ENCODE data around the gene ITK. TPM values are rescaled to one million over a fixed set of nuclear protein-coding genes. Genes with fewer than 3 reads are reported as not detected.

ITK gene
- total RNA-seq, 1 donor from 2014 or later, result not detected

DNA sequence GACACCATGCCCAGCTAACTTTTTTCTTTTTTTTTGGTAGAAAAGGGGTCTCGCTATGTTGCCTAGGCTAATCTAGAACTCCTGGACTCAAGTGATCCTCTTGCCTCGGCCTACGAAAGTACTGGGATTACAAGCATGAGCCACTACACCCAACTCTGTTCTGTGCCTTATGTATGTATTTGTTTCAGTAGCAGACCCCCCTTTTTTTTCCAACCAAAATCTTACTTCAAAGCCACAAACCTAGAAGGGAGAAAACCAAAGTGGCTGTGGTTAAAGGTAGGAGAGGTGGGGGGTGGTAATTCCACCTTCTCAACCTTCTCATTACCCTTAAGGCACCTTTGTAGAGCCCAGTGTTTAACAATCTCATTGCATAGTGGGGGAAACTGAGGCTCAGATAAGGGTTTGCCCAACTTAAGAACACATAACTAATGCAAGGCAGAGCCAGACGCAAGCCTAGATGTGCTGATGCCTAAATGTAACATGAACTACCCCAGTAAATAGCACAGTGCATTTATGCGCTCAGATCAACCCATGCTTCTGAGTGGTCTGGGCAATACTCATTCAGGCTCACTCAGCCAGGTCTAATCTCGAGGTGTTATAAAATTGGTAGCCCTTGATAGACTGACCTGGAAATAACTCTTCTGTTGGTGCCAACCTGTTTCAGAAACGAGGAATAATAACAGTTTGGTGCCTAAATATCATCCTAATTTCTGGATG lies 33.0 kb downstream of the ITK start:
- H3K27ac ChIP-seq, result no peak overlapping the region
- no peaks in the 10 kb centered on the region for H3K9me3 ChIP-seq (ENCODE audit: low read depth)
- H3K27me3 ChIP-seq, result no peaks in the 10 kb centered on the region
- H3F3A ChIP-seq (ENCODE audit: low read depth), result no peaks in the 10 kb centered on the region
- H3K36me3 ChIP-seq, result no peaks in the 10 kb centered on the region
- no peak overlapping the region for H3K4me3 ChIP-seq
- H2AFZ ChIP-seq (replicated peaks), result no peak overlapping the region
- Mint-ChIP-seq H3K27ac (no peak overlapping the region), H3K4me3 (no peak overlapping the region), H3K36me3 (no peaks in the 10 kb centered on the region), H3K9me3 (no peaks in the 10 kb centered on the region), H3K27me3 (ENCODE audit: insufficient read depth, low read depth) (peaks cover 3% of the 10 kb centered on the region), H3K4me1 (peaks cover 8% of the 10 kb centered on the region)
- no peaks in the 10 kb centered on the region for H3K79me2 ChIP-seq (ENCODE audit: low read depth)
- no peak overlapping the region for H3K4me2 ChIP-seq
- no peak for DNase-seq (ENCODE audit: low spot score)
- no peaks in the 10 kb centered on the region for H3K4me1 ChIP-seq
- no peak overlapping the region for H3K9ac ChIP-seq
- no peaks in the 10 kb centered on the region for H4K20me1 ChIP-seq (ENCODE audit: low read depth)
- TF ChIP-seq EZH2phosphoT487 (IDR thresholded peaks at IDR 0.05) (no peak), EZH2 (IDR thresholded peaks at IDR 0.05) (no peak)
- TF ChIP-seq, protein P1, sequence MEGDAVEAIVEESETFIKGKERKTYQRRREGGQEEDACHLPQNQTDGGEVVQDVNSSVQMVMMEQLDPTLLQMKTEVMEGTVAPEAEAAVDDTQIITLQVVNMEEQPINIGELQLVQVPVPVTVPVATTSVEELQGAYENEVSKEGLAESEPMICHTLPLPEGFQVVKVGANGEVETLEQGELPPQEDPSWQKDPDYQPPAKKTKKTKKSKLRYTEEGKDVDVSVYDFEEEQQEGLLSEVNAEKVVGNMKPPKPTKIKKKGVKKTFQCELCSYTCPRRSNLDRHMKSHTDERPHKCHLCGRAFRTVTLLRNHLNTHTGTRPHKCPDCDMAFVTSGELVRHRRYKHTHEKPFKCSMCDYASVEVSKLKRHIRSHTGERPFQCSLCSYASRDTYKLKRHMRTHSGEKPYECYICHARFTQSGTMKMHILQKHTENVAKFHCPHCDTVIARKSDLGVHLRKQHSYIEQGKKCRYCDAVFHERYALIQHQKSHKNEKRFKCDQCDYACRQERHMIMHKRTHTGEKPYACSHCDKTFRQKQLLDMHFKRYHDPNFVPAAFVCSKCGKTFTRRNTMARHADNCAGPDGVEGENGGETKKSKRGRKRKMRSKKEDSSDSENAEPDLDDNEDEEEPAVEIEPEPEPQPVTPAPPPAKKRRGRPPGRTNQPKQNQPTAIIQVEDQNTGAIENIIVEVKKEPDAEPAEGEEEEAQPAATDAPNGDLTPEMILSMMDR (IDR thresholded peaks at IDR 0.05), result no peak

DNA sequence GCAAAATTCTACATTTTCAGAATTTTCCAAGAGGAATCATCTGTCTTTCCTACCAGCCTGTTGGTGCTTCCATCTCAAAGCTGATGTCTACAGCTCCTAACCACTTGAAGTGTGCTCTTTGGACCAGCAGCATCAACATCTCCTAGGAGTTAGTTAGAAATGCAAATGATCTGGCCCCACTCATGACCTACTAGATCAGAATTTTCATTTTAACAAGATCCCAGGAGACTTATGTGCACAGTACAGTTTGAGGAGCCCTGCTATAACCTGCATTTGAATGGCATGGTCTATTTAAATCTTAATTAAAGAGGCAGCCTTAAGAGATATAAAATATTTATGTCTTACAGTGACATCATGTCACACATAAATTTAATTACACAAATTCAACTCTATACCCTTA lies 33.8 kb downstream of the ITK start:
- Histone ChIP-seq H3K27me3 (no peaks in the 10 kb centered on the region), H3F3A (ENCODE audit: low read depth) (no peaks in the 10 kb centered on the region), H3K4me3 (no peak overlapping the region), H4K20me1 (ENCODE audit: low read depth) (no peaks in the 10 kb centered on the region), H3K79me2 (ENCODE audit: low read depth) (no peaks in the 10 kb centered on the region), H3K4me1 (no peaks in the 10 kb centered on the region), H3K9me3 (ENCODE audit: low read depth) (no peaks in the 10 kb centered on the region), H3K27ac (no peak overlapping the region), H3K36me3 (no peaks in the 10 kb centered on the region), H2AFZ (replicated peaks) (no peak overlapping the region), H3K9ac (no peak overlapping the region), H3K4me2 (no peak overlapping the region)
- H3K36me3 Mint-ChIP-seq, result no peaks in the 10 kb centered on the region
- no peaks in the 10 kb centered on the region for H3K9me3 Mint-ChIP-seq
- peaks cover 3% of the 10 kb centered on the region for H3K27me3 Mint-ChIP-seq (ENCODE audit: insufficient read depth, low read depth)
- DNase-seq (ENCODE audit: low spot score), result no peak
- H3K4me1 Mint-ChIP-seq, result peaks cover 8% of the 10 kb centered on the region
- no peak overlapping the region for H3K27ac Mint-ChIP-seq
- H3K4me3 Mint-ChIP-seq, result no peak overlapping the region
- TF ChIP-seq EZH2 (IDR thresholded peaks at IDR 0.05), result no peak
- TF ChIP-seq EZH2phosphoT487 (IDR thresholded peaks at IDR 0.05), result no peak
- TF ChIP-seq, protein P1 (IDR thresholded peaks at IDR 0.05), result no peak

DNA sequence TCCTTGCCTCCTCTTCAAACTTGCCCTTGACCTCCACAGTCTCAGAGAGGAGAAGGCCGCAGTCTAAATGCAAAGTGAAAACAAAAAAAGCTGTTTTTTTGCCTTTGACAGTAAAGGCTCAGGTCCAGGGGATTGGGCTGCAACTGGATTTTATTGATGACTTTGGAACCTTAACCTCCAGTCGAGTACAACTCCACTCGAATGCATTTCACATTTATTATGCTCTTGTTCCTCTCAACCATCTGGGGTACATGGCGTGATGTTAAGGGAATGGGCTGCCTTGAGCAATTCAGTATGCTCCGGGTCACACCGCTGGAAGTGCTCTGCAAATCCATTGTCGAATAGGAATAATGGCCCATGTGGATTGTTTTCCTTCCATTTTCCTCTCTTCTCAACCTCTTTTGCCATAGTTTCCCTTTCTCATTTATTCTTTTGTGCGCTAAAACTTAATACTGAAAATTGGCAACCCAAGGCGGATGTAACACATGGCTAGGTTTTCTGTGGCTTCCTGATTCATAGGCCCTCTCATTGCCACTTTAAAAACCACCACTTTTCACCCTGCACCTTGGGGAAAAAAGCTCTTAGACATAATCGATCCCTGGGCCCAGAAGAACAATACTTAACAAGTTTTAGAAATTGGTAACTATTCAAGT lies 34.3 kb downstream of the ITK start:
- no peak overlapping the region for H3K9ac ChIP-seq
- H3F3A ChIP-seq (ENCODE audit: low read depth), result no peaks in the 10 kb centered on the region
- Mint-ChIP-seq H3K4me1 (peaks cover 8% of the 10 kb centered on the region), H3K9me3 (no peaks in the 10 kb centered on the region), H3K27ac (no peak overlapping the region), H3K27me3 (ENCODE audit: insufficient read depth, low read depth) (peaks cover 3% of the 10 kb centered on the region), H3K4me3 (no peak overlapping the region), H3K36me3 (no peaks in the 10 kb centered on the region)
- no peaks in the 10 kb centered on the region for H3K79me2 ChIP-seq (ENCODE audit: low read depth)
- no peak for TF ChIP-seq EZH2phosphoT487 (IDR thresholded peaks at IDR 0.05)
- no peak overlapping the region for H3K27ac ChIP-seq
- H3K4me3 ChIP-seq, result no peak overlapping the region
- no peak for DNase-seq (ENCODE audit: low spot score)
- H3K4me2 ChIP-seq, result no peak overlapping the region
- no peaks in the 10 kb centered on the region for H4K20me1 ChIP-seq (ENCODE audit: low read depth)
- H3K36me3 ChIP-seq, result no peaks in the 10 kb centered on the region
- no peaks in the 10 kb centered on the region for H3K4me1 ChIP-seq
- H3K9me3 ChIP-seq (ENCODE audit: low read depth), result no peaks in the 10 kb centered on the region
- H2AFZ ChIP-seq (replicated peaks), result no peak overlapping the region
- H3K27me3 ChIP-seq, result no peaks in the 10 kb centered on the region
